Testis (tissue), 2 donors: ENCODE measurements around the gene L3MBTL3.

ENCODE experiments used
- POLR2A ChIP-seq: fragments of 450-650 bp; IDR thresholded peaks from one replicate; pipeline ENCODE4 v1.6.1; 2017; ENCODE audit warnings: antibody characterized with exemption, mild to moderate bottlenecking, moderate library complexity
- TF ChIP-seq, protein P1 (sequence below), 3 experiments: fragments of 450-650 bp in 2 of 3; fragments of 200-600 bp in 1 of 3; sonication (generic) in 1 of 3; IDR thresholded peaks; one replicate each; pipeline ENCODE4 v1.5.1; 2016 to 2019; ENCODE audit warnings: antibody characterized with exemption in 3 of 3, mild to moderate bottlenecking in 2 of 3, moderate library complexity in 1 of 3

DNA sequence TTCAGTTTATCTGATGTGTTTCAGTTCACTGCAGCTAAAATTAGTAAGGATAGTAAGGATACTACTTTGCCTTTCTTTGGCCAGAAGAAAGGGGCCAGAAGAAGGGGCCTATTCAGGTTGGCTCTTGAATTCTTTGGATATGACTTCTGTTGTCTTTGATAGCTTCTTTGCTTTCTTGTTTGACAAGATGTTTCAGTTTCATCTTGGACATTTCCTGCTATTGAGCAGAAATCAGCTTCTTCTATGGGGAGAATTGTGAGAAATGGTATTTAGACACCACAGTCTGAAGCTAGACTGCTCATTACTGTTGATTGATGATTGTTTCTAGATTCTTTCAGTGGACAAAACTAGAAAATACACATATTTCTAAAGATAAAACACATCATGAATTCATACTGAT is 23.2 kb downstream of the L3MBTL3 start:
- TF ChIP-seq, protein P1, sequence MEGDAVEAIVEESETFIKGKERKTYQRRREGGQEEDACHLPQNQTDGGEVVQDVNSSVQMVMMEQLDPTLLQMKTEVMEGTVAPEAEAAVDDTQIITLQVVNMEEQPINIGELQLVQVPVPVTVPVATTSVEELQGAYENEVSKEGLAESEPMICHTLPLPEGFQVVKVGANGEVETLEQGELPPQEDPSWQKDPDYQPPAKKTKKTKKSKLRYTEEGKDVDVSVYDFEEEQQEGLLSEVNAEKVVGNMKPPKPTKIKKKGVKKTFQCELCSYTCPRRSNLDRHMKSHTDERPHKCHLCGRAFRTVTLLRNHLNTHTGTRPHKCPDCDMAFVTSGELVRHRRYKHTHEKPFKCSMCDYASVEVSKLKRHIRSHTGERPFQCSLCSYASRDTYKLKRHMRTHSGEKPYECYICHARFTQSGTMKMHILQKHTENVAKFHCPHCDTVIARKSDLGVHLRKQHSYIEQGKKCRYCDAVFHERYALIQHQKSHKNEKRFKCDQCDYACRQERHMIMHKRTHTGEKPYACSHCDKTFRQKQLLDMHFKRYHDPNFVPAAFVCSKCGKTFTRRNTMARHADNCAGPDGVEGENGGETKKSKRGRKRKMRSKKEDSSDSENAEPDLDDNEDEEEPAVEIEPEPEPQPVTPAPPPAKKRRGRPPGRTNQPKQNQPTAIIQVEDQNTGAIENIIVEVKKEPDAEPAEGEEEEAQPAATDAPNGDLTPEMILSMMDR (IDR thresholded peaks at IDR 0.05): no peak
- no peak for TF ChIP-seq POLR2A
